SK-N-SH (cell line): Measurements from ENCODE around the gene PIP5KL1. TPM values are rescaled to one million over a fixed set of nuclear protein-coding genes. Genes with fewer than 3 reads are reported as not detected.

Experiments used
- CTCF ChIA-PET: fragments of 300-600, 350-600 bp; formaldehyde crosslinking; extraction: SDS; loops from one replicate; lab custom pipeline; 2021; lab: Yijun Ruan, JAX
- POLR2A ChIA-PET: fragments of 350-600 bp; sonication (Branson Sonifier 250); formaldehyde crosslinking; extraction: SDS; loops from one replicate; lab custom pipeline; 2020; ENCODE audit warnings: antibody characterized with exemption, inconsistent platforms; lab: Yijun Ruan, JAX
- DNase-seq: peaks from one replicate; pipeline ENCODE4 v3.0.0; 2012
- H2AFZ ChIP-seq: fragments of 200-600 bp; sonication (generic); 2 replicates; pipeline ENCODE4 v1.8.1; 2016; ENCODE audit warnings: antibody characterized with exemption, mild to moderate bottlenecking, low read depth
- H3F3A ChIP-seq: fragments of 200-600 bp; sonication (generic); replicated peaks from 2 replicates; pipeline ENCODE3; 2016; ENCODE audit warnings: antibody characterized with exemption, mild to moderate bottlenecking; ENCODE audit not compliant: insufficient read depth
- H3K27ac ChIP-seq, 2 experiments: fragments of 200-500 bp in 1 of 2; fragments of 200-600 bp in 1 of 2; sonication (Bioruptor generic) in 1 of 2; sonication (generic), shearing (Covaris generic) in 1 of 2; 2 replicates each; pipeline versions ENCODE4 v1.5.1 to v1.6.1; 2014 to 2016; ENCODE audit warnings: low read depth in 2 of 2, inconsistent platforms in 1 of 2, low read length in 1 of 2, mild to moderate bottlenecking in 1 of 2, mixed read lengths in 1 of 2
- H3K27me3 ChIP-seq: fragments of 200-600 bp; sonication (generic), shearing (Covaris generic); 2 replicates; pipeline ENCODE4 v1.6.1; 2016; ENCODE audit warnings: mixed run types; ENCODE audit not compliant: insufficient read depth
- H3K36me3 ChIP-seq, 2 experiments: fragments of 200-500 bp in 1 of 2; fragments of 200-600 bp in 1 of 2; sonication (Bioruptor generic) in 1 of 2; sonication (generic) in 1 of 2; replicated peaks in 1 of 2; 2 replicates each; pipeline versions ENCODE3 to v1.5.1; 2014 to 2016; ENCODE audit warnings: low read length in 1 of 2, mild to moderate bottlenecking in 1 of 2; ENCODE audit not compliant: insufficient read depth in 2 of 2, control insufficient read depth in 1 of 2
- H3K4me1 ChIP-seq, 2 experiments: fragments of 200-500 bp in 1 of 2; fragments of 200-600 bp in 1 of 2; sonication (Bioruptor generic) in 1 of 2; sonication (generic), shearing (Covaris generic) in 1 of 2; 2 replicates each; pipeline versions ENCODE4 v1.5.1 to v1.6.1; 2014 to 2016; ENCODE audit warnings: low read depth in 1 of 2, low read length in 1 of 2, mixed run types in 1 of 2; ENCODE audit not compliant: insufficient read depth in 2 of 2, control insufficient read depth in 1 of 2
- H3K4me2 ChIP-seq: fragments of 200-600 bp; sonication (generic), shearing (Covaris generic); 2 replicates; pipeline ENCODE4 v1.6.1; 2017; ENCODE audit warnings: mixed run types
- H3K4me3 ChIP-seq, 2 experiments: fragments of 200-500 bp in 1 of 2; fragments of 200-600 bp in 1 of 2; sonication (Bioruptor generic) in 1 of 2; sonication (generic), shearing (Covaris generic) in 1 of 2; 2 replicates each; pipeline versions ENCODE4 v1.5.1 to v1.8.1; 2014 to 2016; ENCODE audit warnings: low read depth in 2 of 2, inconsistent platforms in 1 of 2, low read length in 1 of 2, mild to moderate bottlenecking in 1 of 2, mixed read lengths in 1 of 2, moderate library complexity in 1 of 2
- H3K79me2 ChIP-seq: fragments of 200-600 bp; sonication (generic); 2 replicates; pipeline ENCODE4 v1.8.1; 2017; ENCODE audit warnings: mild to moderate bottlenecking; ENCODE audit not compliant: insufficient read depth
- H3K9ac ChIP-seq: fragments of 200-600 bp; sonication (generic); 2 replicates; pipeline ENCODE4 v1.6.1; 2017; ENCODE audit warnings: mixed run types
- H3K9me2 ChIP-seq: fragments of 200-600 bp; sonication (generic); 2 replicates; pipeline ENCODE4 v1.6.1; 2017; ENCODE audit warnings: mixed run types
- H3K9me3 ChIP-seq: fragments of 200-600 bp; sonication (generic); 2 replicates; pipeline ENCODE4 v1.6.1; 2017; ENCODE audit warnings: mixed run types, mild to moderate bottlenecking, moderate library complexity
- H4K20me1 ChIP-seq: fragments of 200-600 bp; sonication (generic); 2 replicates; pipeline ENCODE4 v1.6.1; 2017; ENCODE audit warnings: mild to moderate bottlenecking, mixed run types; ENCODE audit not compliant: insufficient read depth
- CHD2 ChIP-seq: fragments of 150-350 bp; IDR thresholded peaks from 2 replicates; pipeline ENCODE4 v1.6.1; 2018; ENCODE audit warnings: low read length; ENCODE audit not compliant: partially characterized antibody
- FOXJ3 ChIP-seq: sonication (generic); formaldehyde crosslinking; IDR thresholded peaks from 2 replicates; pipeline ENCODE4 v1.5.1; 2020; ENCODE audit warnings: mild to moderate bottlenecking, missing genetic modification reagents
- JUND ChIP-seq: IDR thresholded peaks from 2 replicates; pipeline ENCODE4 v1.4.0; 2012
- MEF2A ChIP-seq: IDR thresholded peaks from 2 replicates; pipeline ENCODE4 v1.4.0; 2012; ENCODE audit warnings: low read depth, borderline replicate concordance
- PBX3 ChIP-seq: IDR thresholded peaks from 2 replicates; pipeline ENCODE4; 2012
- POLR2AphosphoS5 ChIP-seq: IDR thresholded peaks from 2 replicates; pipeline ENCODE4 v1.6.1; 2012; ENCODE audit warnings: low read depth, low read length
- REST ChIP-seq: IDR thresholded peaks from 2 replicates; pipeline ENCODE4 v1.6.1; 2012; ENCODE audit warnings: mild to moderate bottlenecking, low read depth, low read length, moderate library complexity
- RXRA ChIP-seq: IDR thresholded peaks from 2 replicates; pipeline ENCODE4 v1.4.0; 2012; ENCODE audit warnings: low read depth, mild to moderate bottlenecking, borderline replicate concordance
- TCF12 ChIP-seq: IDR thresholded peaks from 2 replicates; pipeline ENCODE4 v1.4.0; 2012
- TEAD4 ChIP-seq: IDR thresholded peaks from 2 replicates; pipeline ENCODE4 v1.4.0; 2012; ENCODE audit warnings: mild to moderate bottlenecking, borderline replicate concordance; ENCODE audit not compliant: insufficient read depth
- USF1 ChIP-seq: IDR thresholded peaks from 2 replicates; pipeline ENCODE4 v1.4.0; 2012; ENCODE audit warnings: low read depth, borderline replicate concordance
- WGBS: methylation state at CpG from one replicate; pipeline ENCODE4 v1.1.6; 2017; ENCODE audit warnings: low lambda C conversion rate; 5-methylcytosine and 5-hydroxymethylcytosine counted together
- polyA plus RNA-seq, 3 experiments: library from polyadenylated mRNA; depleted of rRNA; stranded (reverse); fragments of >200 nt; gene quantifications; 2 replicates each; pipeline ENCODE4 v1.2.3, GENCODE V29; 2012
- TF ChIP-seq, protein P1 (sequence below): fragments of 200-600 bp; sonication (generic); IDR thresholded peaks from 2 replicates; pipeline ENCODE4 v1.6.1; 2017; ENCODE audit warnings: antibody characterized with exemption, mild to moderate bottlenecking, moderate library complexity

Gene PIP5KL1
- polyA plus RNA-seq, 1 of the 3 experiments (the other 2 are of a cell fraction) = 4.0 TPM

GRCh38 chr9:127963359-127964064, 32.9 kb upstream of the PIP5KL1 start:
- no peak for DNase-seq
- Histone ChIP-seq H3K4me2 (peak overlapping the region; percentile 58; the same call in 1 of the 2 replicates), H3K36me3 (no peaks in the 10 kb centered on the region), H3K4me1 (peaks cover 56 to 80% of the 10 kb centered on the region in 2 experiments), H3K9me3 (no peaks in the 10 kb centered on the region), H2AFZ (no peak overlapping the region), H3K79me2 (peaks cover 70% of the 10 kb centered on the region), H3F3A (peaks cover 12% of the 10 kb centered on the region), H3K9me2 (no peaks in the 10 kb centered on the region), H3K27me3 (no peaks in the 10 kb centered on the region), H3K27ac (peak overlapping the region in 1 of 2 experiments; percentile 72; a peak in 3 of 4 replicates), H3K9ac (no peak overlapping the region), H3K4me3 (no peak overlapping the region), H4K20me1 (no peaks in the 10 kb centered on the region)
- POLR2A ChIA-PET = no interaction called here
- WGBS = 59% methylated on average over 9 of the region's 19 CpGs
- TF ChIP-seq JUND (no peak), PBX3 (peak; percentile 35; the same call in 1 of the 2 replicates)
- CTCF ChIA-PET = interaction anchor here (0.7 to 6.2 kb wide), 7 partner anchors 11 to 154 kb away, joined by 3 to 55 read pairs (median 4); no protein-coding TSS in a partner anchor

- Histone ChIP-seq H3K79me2 (peaks cover 70% of the 10 kb centered on the region), H3K9ac (no peak overlapping the region), H3K27ac (peak overlapping the region in 1 of 2 experiments; percentile 72; a peak in 3 of 4 replicates), H3K4me3 (no peak overlapping the region), H3F3A (peaks cover 12% of the 10 kb centered on the region), H3K36me3 (no peaks in the 10 kb centered on the region), H4K20me1 (no peaks in the 10 kb centered on the region), H2AFZ (no peak overlapping the region), H3K9me3 (no peaks in the 10 kb centered on the region), H3K4me1 (peaks cover 51 to 75% of the 10 kb centered on the region in 2 experiments), H3K4me2 (peak overlapping the region; percentile 58; the same call in 1 of the 2 replicates), H3K9me2 (no peaks in the 10 kb centered on the region), H3K27me3 (no peaks in the 10 kb centered on the region)
- POLR2A ChIA-PET = no interaction called here
- DNase-seq = peak; percentile 58
- 94% methylated on average over 1 of the region's 3 CpGs for WGBS
- TF ChIP-seq CHD2 = no peak
- no peak for TF ChIP-seq TCF12
- no peak for TF ChIP-seq USF1
- TF ChIP-seq JUND = no peak
- no peak for TF ChIP-seq FOXJ3 (CRISPR knock-in tag)
- no peak for TF ChIP-seq REST
- no peak for TF ChIP-seq MEF2A
- TF ChIP-seq RXRA = no peak
- TF ChIP-seq TEAD4 = no peak
- TF ChIP-seq, protein P1, sequence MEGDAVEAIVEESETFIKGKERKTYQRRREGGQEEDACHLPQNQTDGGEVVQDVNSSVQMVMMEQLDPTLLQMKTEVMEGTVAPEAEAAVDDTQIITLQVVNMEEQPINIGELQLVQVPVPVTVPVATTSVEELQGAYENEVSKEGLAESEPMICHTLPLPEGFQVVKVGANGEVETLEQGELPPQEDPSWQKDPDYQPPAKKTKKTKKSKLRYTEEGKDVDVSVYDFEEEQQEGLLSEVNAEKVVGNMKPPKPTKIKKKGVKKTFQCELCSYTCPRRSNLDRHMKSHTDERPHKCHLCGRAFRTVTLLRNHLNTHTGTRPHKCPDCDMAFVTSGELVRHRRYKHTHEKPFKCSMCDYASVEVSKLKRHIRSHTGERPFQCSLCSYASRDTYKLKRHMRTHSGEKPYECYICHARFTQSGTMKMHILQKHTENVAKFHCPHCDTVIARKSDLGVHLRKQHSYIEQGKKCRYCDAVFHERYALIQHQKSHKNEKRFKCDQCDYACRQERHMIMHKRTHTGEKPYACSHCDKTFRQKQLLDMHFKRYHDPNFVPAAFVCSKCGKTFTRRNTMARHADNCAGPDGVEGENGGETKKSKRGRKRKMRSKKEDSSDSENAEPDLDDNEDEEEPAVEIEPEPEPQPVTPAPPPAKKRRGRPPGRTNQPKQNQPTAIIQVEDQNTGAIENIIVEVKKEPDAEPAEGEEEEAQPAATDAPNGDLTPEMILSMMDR = no peak
- TF ChIP-seq PBX3 = no peak
- no peak for TF ChIP-seq POLR2AphosphoS5
- CTCF ChIA-PET = interaction anchor here (0.8 to 6.2 kb wide), 6 partner anchors 10 to 155 kb away, joined by 3 to 55 read pairs (median 14); no protein-coding TSS in a partner anchor
Measured at GRCh38 chr9:127963041-127963358, 32.4 kb upstream of the PIP5KL1 start.
